Activated CD4-positive, alpha-beta memory T cell treated with anti-CD3 and anti-CD28 coated beads, Interleukin-2, amount 10 ng/mL, durations not matched to agents 7 days and 5 days (primary cell): ENCODE data around the gene STUM. TPM values are rescaled to one million over a fixed set of nuclear protein-coding genes. Genes with fewer than 3 reads are reported as not detected.

Experiments used
- CTCF ChIA-PET: fragments of 350-600 bp; sonication (Branson Sonifier 250); formaldehyde crosslinking; loops from one replicate; lab custom pipeline; 2021; ENCODE audit warnings: antibody characterized with exemption, inconsistent platforms; lab: Charles Lee
- POLR2A ChIA-PET: fragments of 350-600 bp; sonication (Branson Sonifier 250); formaldehyde crosslinking; loops from one replicate; lab custom pipeline; 2021; ENCODE audit warnings: antibody characterized with exemption; lab: Charles Lee
- DNase-seq: peaks from one replicate; pipeline ENCODE4 v3.0.0-alpha.2; 2020
- H3K27ac Mint-ChIP-seq: one replicate; pipeline ENCODE4 v1.8.0; 2021; ENCODE audit warnings: mild to moderate bottlenecking, mixed read lengths
- H3K27me3 Mint-ChIP-seq: one replicate; pipeline ENCODE4 v1.8.0; 2021; ENCODE audit warnings: mixed read lengths
- H3K36me3 Mint-ChIP-seq: one replicate; pipeline ENCODE4 v1.8.0; 2021; ENCODE audit warnings: low read depth, mixed read lengths
- H3K4me1 Mint-ChIP-seq: one replicate; pipeline ENCODE4 v1.8.0; 2021; ENCODE audit warnings: mixed read lengths
- H3K4me3 Mint-ChIP-seq: one replicate; pipeline ENCODE4 v1.8.0; 2021; ENCODE audit warnings: mild to moderate bottlenecking, mixed read lengths
- H3K9me3 Mint-ChIP-seq: one replicate; pipeline ENCODE4 v1.8.0; 2021; ENCODE audit warnings: mixed read lengths
- total RNA-seq, 2 experiments: library from RNA; stranded (reverse); gene quantifications; one replicate each; pipeline ENCODE4 v1.2.3, GENCODE V29; 2021

STUM gene
- total RNA-seq, 2 experiments from 2014 or later: not detected

DNA sequence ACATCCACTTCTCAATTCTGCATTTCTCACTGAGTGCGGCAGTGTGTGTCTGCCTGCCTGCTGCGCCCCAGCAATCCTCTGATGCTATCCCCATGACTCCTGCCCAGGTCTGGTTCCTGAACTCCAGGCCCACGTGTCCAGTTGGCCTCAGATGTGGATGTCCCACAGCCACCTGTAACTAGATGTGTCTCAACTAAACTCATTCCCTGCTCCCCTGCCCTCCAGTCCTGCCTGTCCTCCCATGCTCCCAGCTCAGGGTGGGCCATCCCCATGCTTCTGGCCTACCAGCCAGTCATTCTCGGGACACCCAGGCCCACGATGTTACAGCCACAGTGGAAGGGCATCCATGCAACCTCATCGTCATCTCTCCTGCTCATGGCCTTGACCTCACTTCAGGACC, 76.8 kb downstream of the STUM start:
- Mint-ChIP-seq H3K27ac (no peak overlapping the region), H3K27me3 (peaks cover 3% of the 10 kb centered on the region), H3K36me3 (no peaks in the 10 kb centered on the region), H3K4me1 (peaks cover 17% of the 10 kb centered on the region), H3K4me3 (no peak overlapping the region), H3K9me3 (no peaks in the 10 kb centered on the region)
- CTCF ChIA-PET: interaction anchor here (0.7 to 2.3 kb wide), 4 partner anchors 13 to 171 kb away, joined by 3 to 8 read pairs (median 4); no protein-coding TSS in a partner anchor
- DNase-seq: no peak
- POLR2A ChIA-PET: no interaction called here

DNA sequence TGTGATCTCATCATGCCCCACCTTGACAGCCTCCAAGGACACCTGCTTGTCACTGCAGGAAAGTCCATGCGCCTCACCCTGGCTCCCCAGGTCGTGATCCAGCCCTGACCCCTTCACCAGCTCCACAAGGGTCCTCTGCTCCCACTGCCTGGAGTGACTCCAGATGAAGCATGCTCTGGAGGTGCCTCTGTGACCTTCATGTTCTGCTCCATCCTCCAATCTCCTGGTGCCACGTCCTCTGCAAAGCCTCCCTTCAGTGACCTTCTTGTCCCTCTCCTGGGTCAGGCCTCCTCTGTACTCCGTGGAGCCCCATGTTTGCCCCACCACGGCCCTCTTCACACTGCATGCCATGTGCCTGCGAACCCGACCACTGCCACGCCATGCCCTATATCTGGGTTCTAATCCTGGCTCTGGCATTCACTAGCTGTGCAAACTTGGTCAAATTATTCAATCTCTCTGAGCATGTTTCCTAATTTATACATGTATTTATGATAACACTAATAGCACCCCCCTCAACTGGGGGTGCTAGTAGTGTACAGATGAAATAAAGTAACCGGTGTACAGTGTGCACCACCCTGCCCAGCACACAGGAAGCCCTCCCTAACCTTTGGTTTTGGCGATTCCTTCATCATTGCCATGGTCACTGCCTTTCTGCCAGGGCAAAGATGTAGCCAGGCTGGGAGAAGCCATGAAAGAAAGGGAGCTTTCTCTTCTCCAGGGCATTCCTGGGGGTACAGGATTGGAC, 77.4 kb downstream of the STUM start:
- peaks cover 3% of the 10 kb centered on the region for H3K27me3 Mint-ChIP-seq
- ChIA-PET CTCF (interaction anchor here (0.6 to 2.3 kb wide), 47 partner anchors 10 to 1263 kb away, joined by 3 to 45 read pairs (median 4); partner anchors contain the start of genes ITPKB, PARP1 and STUM), POLR2A (interaction anchor here (0.7 to 1.6 kb wide), 6 partner anchors 77 to 313 kb away, joined by 3 to 9 read pairs (median 4); partner anchors contain the start of gene PARP1)
- peaks cover 17% of the 10 kb centered on the region for H3K4me1 Mint-ChIP-seq
- H3K4me3 Mint-ChIP-seq: no peak overlapping the region
- DNase-seq: no peak
- H3K36me3 Mint-ChIP-seq: no peaks in the 10 kb centered on the region
- no peaks in the 10 kb centered on the region for H3K9me3 Mint-ChIP-seq
- no peak overlapping the region for H3K27ac Mint-ChIP-seq

DNA sequence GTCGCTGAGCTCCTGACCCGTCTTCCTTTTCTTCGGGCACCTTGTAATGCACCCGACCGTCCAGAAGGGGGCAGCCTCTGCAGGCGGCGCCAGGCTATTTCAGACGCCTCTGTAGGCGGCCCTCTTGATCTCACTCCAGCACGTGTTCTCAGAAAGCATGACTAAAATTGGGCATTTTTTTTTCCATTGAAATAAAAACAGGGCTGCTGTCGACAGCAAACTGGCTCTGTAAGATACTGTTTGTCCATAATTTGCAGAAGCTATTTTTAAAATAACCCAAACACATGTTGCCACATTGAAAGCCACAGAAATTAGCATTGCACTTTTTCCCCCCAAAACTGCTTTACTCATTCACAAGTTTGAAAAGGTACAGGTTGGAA, 78.0 kb downstream of the STUM start:
- Mint-ChIP-seq H3K4me3 (no peak overlapping the region), H3K36me3 (peaks cover 2% of the 10 kb centered on the region), H3K9me3 (no peaks in the 10 kb centered on the region), H3K4me1 (peaks cover 17% of the 10 kb centered on the region), H3K27ac (no peak overlapping the region), H3K27me3 (peaks cover 3% of the 10 kb centered on the region)
- DNase-seq: peak; percentile 82
- ChIA-PET POLR2A (interaction anchor here (0.7 to 1.6 kb wide), 6 partner anchors 76 to 312 kb away, joined by 3 to 9 read pairs (median 4); partner anchors contain the start of gene PARP1), CTCF (interaction anchor here (0.6 to 2.3 kb wide), 47 partner anchors 9 to 1262 kb away, joined by 3 to 45 read pairs (median 4); partner anchors contain the start of genes ITPKB, PARP1 and STUM)

DNA sequence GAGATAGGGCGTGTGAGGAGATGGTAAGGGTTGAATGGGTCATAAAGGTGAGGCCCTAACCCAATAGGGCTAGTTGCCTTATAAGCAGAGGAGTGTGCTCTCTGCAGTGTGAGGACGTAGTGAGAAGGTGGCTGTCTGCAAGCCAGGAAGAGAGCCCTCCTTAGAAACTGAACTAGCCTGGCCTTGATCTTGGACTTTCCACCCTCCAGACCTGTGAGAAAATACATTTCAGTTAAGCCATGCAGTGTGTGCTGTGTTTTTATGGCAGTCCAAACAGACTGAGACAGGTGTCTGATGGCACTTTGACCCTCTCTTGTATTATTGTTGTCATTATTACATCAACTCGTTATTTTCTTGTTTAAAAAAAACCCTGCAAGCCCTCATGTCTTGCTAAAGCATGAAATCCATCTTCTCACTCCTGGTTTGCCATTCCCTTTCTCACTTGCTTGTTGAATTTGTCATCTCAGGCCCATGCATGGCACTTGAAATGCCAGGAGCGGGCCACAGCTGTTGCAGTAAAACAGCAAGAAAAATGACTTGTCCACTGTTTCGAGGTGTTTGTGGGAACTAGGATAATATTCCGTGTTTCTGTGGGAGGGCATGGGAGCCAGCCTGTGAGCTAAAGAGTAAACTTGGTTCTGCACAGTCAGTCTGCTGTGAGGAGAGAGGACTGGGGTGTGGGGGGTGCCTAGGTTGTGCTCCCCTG, 78.6 kb downstream of the STUM start:
- no peak overlapping the region for H3K27ac Mint-ChIP-seq
- H3K4me1 Mint-ChIP-seq: peaks cover 18% of the 10 kb centered on the region
- no peaks in the 10 kb centered on the region for H3K9me3 Mint-ChIP-seq
- ChIA-PET CTCF (interaction anchor here (1.0 to 2.3 kb wide), 26 partner anchors 8 to 1139 kb away, joined by 3 to 45 read pairs (median 4); partner anchors contain the start of genes ITPKB and STUM), POLR2A (interaction anchor here (1.0 to 1.6 kb wide), 4 partner anchors 76 to 312 kb away, joined by 3 to 9 read pairs (median 4); no protein-coding TSS in a partner anchor)
- H3K27me3 Mint-ChIP-seq: peaks cover 3% of the 10 kb centered on the region
- H3K36me3 Mint-ChIP-seq: peaks cover 7% of the 10 kb centered on the region
- no peak for DNase-seq
- H3K4me3 Mint-ChIP-seq: no peak overlapping the region

DNA sequence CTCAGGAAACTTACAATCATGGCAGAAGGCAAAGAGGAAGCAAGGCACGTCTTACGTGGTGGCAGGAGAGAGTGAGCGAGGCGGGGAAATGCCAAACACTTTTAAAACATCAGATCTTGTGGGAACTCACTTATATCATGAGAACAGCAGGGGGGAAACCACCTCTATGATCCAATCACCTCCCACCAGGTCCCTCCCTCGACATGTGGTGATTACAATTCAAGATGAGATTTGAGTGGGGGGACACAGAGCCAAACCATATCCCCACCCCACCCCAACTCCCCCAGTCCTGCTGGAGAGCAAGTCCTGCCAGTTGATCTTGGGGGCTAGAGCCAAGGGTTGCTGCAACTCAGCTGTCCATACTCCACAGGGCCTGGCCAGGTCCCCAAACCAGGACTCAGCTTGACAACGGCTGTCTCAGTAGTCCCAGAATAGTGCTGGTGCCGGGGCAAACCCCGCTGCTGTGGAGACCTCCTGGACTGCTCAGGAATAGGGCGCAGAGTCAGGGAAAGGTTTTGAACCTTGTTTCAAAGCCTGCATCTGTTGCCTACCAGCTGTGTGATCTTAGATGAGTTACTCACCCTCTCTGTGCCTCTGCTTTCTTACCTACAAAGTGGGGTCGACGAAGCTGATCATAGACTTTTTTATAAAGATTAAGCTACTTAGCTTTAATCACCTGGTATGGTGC, 79.5 kb downstream of the STUM start:
- no peak overlapping the region for H3K4me3 Mint-ChIP-seq

DNA sequence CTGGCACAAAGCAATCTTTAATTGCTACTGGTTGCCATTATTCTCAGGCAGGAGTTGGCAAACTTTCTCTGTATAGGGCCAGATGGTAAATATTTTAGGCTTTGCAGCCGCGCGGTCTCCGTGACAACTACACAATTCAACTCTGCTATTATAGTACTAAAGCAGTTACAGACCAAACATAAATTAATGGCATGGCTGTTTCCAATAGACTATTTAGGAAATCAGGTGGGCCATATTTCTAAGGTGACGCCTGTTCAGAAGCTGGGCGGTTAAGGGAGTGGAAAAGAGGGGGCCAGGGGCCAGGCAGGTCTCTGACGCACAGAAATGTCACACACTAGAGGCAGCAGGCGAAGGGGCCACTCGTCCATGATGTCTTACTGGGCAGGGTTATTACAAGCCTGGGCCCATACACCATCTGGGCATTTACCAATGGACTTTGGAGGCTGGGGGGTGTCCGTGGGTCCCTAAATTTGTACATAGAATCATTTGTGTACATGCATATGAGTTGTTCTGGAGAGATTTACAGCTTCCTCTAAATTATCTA, 80.1 kb downstream of the STUM start:
- no peak for DNase-seq
- Mint-ChIP-seq H3K27me3 (peaks cover 3% of the 10 kb centered on the region), H3K4me3 (no peak overlapping the region), H3K27ac (no peak overlapping the region), H3K9me3 (no peaks in the 10 kb centered on the region), H3K36me3 (peaks cover 8% of the 10 kb centered on the region), H3K4me1 (peaks cover 29% of the 10 kb centered on the region)
- CTCF ChIA-PET: interaction anchor here (0.9 to 1.2 kb wide), 5 partner anchors 20 to 310 kb away, joined by 3 to 5 read pairs (median 3); no protein-coding TSS in a partner anchor
- POLR2A ChIA-PET: interaction anchor here (0.9 kb wide), 1 partner anchor 310 kb away, joined by 3 read pairs; no protein-coding TSS in a partner anchor

More for the DNA sequence above, 79.5 kb downstream of the STUM start:
- H3K27me3 Mint-ChIP-seq: peaks cover 3% of the 10 kb centered on the region
- H3K27ac Mint-ChIP-seq: no peak overlapping the region
- DNase-seq: no peak
- H3K9me3 Mint-ChIP-seq: no peaks in the 10 kb centered on the region
- H3K4me1 Mint-ChIP-seq: peaks cover 25% of the 10 kb centered on the region
- POLR2A ChIA-PET: interaction anchor here (0.9 kb wide), 1 partner anchor 311 kb away, joined by 3 read pairs; no protein-coding TSS in a partner anchor
- CTCF ChIA-PET: interaction anchor here (0.9 to 1.2 kb wide), 4 partner anchors 19 to 311 kb away, joined by 3 to 5 read pairs (median 3); no protein-coding TSS in a partner anchor
- peaks cover 8% of the 10 kb centered on the region for H3K36me3 Mint-ChIP-seq

DNA sequence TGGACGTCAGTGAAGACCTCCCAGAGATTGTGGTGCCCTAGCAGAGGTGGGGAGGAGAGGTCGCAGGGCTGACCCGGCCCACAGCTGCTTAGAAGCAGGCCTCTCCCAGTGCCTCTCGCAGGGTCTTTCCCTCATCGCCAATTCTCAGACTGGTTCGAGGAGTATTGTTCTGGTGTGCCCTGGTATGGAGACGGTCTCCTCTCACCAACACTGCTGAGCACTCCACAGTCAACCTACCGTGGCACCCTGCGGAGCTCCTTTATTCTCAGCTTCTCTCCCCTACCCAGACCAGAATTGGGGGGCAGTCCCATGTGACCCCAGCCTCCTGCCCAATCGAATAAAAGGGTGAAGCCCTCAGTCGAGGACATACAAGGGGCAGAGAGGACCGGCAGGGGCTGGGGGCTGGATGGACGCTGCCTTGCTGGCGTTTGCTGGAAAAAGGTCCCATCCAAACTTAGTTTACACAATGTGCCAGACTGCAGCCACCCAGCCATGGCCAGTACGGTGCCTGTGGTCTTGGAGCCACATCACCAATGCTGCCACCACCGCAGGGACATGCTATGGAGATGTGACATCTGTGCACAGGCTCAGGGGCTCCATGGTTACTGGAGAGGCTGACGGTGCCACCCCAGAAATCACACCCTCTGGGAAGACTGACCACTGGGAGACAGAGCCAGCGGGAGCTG, 80.8 kb downstream of the STUM start:
- H3K27me3 Mint-ChIP-seq: peaks cover 3% of the 10 kb centered on the region
- CTCF ChIA-PET: interaction anchor here (0.9 to 1.2 kb wide), 3 partner anchors 21 to 310 kb away, joined by 3 read pairs; no protein-coding TSS in a partner anchor
- peaks cover 32% of the 10 kb centered on the region for H3K4me1 Mint-ChIP-seq
- POLR2A ChIA-PET: no interaction called here
- H3K4me3 Mint-ChIP-seq: no peak overlapping the region
- peaks cover 10% of the 10 kb centered on the region for H3K36me3 Mint-ChIP-seq
- H3K27ac Mint-ChIP-seq: no peak overlapping the region
- DNase-seq: no peak
- no peaks in the 10 kb centered on the region for H3K9me3 Mint-ChIP-seq

DNA sequence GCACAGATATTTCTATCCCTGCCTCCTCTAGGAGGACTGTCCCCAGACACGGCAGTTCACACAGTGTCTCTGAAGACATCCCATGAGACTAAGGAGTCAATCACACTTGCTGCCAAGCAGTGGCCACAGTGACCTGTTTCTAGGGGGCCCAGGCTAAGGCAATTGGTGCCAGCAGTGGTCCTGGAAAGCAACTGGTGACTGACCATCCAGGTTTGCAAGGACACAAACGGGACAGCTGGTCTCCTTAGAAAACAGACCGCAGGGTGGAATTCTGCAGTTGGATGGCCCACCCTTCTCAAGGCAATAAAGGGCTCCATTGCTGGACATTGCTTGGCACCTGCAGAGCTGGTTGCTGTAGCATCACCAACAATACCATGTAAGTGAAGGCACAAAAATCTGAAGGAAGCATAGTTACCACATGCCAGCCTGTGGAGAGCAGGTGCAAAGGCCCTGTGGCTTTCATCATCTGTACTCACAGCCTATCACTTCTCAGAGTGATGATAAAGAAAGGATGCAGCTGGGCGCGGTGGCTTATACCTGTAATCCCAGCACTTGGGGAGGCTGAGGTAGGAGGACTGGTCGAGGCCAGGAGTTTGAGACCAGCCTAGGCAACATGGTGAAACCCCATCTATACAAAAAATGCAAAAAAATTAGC, 81.5 kb downstream of the STUM start:
- H3K27me3 Mint-ChIP-seq: peaks cover 3% of the 10 kb centered on the region

DNA sequence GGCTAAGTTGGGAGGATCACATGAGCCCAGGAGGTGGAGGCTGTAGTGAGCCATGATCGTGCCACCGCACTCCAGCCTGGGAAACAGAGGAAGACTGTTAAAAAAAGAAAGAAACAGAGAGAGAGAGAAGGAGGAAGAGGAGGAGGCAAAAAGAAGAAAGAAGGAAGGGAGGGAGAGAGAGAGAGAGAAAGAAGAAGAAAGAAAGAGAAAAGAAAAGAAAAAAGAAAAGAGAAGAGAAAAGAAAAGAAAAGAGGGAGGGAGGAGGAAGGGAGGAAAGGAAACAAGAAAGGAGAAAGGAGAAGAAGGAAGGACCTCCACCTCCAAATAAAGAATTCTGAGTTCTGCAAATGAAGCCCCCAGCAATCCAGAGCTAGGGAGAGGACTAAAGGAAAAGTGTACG, 82.0 kb downstream of the STUM start:
- no peak for DNase-seq
- no peak overlapping the region for H3K27ac Mint-ChIP-seq
- peaks cover 44% of the 10 kb centered on the region for H3K4me1 Mint-ChIP-seq
- peaks cover under 1% of the 10 kb centered on the region for H3K27me3 Mint-ChIP-seq
- no peak overlapping the region for H3K4me3 Mint-ChIP-seq
- ChIA-PET POLR2A (interaction anchor here (0.7 to 1.3 kb wide), 2 partner anchors 140 to 309 kb away, joined by 3 read pairs; partner anchors contain the start of gene COQ8A), CTCF (interaction anchor here (1.0 to 1.3 kb wide), 3 partner anchors 58 to 198 kb away, joined by 3 to 5 read pairs (median 4); no protein-coding TSS in a partner anchor)
- peaks cover 18% of the 10 kb centered on the region for H3K36me3 Mint-ChIP-seq
- no peaks in the 10 kb centered on the region for H3K9me3 Mint-ChIP-seq

More for the DNA sequence above, 81.5 kb downstream of the STUM start:
- no peaks in the 10 kb centered on the region for H3K9me3 Mint-ChIP-seq
- H3K4me3 Mint-ChIP-seq: no peak overlapping the region
- DNase-seq: no peak
- ChIA-PET POLR2A (no interaction called here), CTCF (interaction anchor here (0.9 kb wide), 1 partner anchor 197 kb away, joined by 3 read pairs; no protein-coding TSS in a partner anchor)
- peaks cover 13% of the 10 kb centered on the region for H3K36me3 Mint-ChIP-seq
- no peak overlapping the region for H3K27ac Mint-ChIP-seq
- H3K4me1 Mint-ChIP-seq: peaks cover 38% of the 10 kb centered on the region

DNA sequence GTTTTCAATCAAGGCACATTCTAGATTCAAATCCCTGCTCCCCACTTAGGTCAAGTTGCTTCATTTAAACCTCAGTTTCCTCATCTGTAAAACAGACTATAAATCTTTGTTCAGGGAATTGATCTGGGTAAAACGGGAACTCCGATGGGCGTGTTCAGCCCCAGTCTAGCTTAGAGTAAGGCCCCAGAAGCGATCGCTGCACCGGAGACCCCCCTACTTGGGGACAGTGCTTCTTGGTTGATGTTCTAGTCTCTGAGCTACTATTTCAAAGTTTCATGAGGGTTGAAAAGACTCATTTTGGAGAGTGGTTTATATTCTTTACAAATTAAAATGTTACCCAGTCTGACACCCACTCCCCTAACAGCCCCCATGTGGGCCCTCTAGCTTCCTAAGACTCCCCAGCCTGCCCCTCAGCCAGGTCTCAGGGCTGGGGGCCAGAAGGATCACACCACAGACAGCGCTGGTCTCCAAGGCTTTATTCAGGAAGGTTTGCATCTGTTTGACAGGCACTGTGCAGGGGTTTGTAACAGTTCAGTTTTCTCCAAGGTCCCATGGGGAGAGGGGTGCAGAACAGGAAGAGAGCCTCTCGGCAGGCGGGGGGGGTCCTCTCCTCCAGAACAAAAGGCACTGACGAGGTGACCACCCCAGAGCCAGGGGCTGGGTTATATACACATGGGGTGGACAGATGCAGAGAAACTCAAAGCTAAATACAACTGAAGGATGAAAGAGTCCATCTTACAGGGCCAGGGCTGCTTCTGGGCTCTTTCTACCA, 82.9 kb downstream of the STUM start:
- Mint-ChIP-seq H3K27me3 (no peaks in the 10 kb centered on the region), H3K9me3 (no peaks in the 10 kb centered on the region), H3K36me3 (peaks cover 20% of the 10 kb centered on the region), H3K27ac (no peak overlapping the region), H3K4me1 (peaks cover 46% of the 10 kb centered on the region), H3K4me3 (no peak overlapping the region)
- ChIA-PET CTCF (interaction anchor here (1.0 to 1.5 kb wide), 4 partner anchors 57 to 197 kb away, joined by 3 to 5 read pairs (median 4); no protein-coding TSS in a partner anchor), POLR2A (interaction anchor here (0.7 to 5.3 kb wide), 3 partner anchors 139 to 308 kb away, joined by 3 to 19 read pairs (median 3); partner anchors contain the start of gene COQ8A)
- no peak for DNase-seq
